OCI-LY7 (cell line): ENCODE results near the gene WDFY3. TPM values are rescaled to one million over a fixed set of nuclear protein-coding genes. Genes with fewer than 3 reads are reported as not detected.

Source experiments
- BruUV-seq: library from RNA; stranded (reverse); fragments of 400-500 nt; replicated peaks from 2 replicates; lab custom pipeline; 2021; lab: Mats Ljungman, UMichigan
- CTCF ChIA-PET: fragments of 300-600 bp; sonication (Branson Sonifier 250); formaldehyde crosslinking; loops from one replicate; lab custom pipeline; 2022; ENCODE audit warnings: antibody characterized with exemption; ENCODE audit not compliant: unreplicated experiment; lab: Charles Lee
- POLR2A ChIA-PET: fragments of 300-600 bp; sonication (Branson Sonifier 250); formaldehyde crosslinking; loops from one replicate; lab custom pipeline; 2022; ENCODE audit warnings: antibody characterized with exemption; lab: Charles Lee
- DNase-seq: peaks from one replicate; pipeline ENCODE4 v3.0.0-alpha.2; 2015; ENCODE audit warnings: low spot score
- H2AFZ ChIP-seq: fragments of 200-600 bp; sonication (generic), shearing (Covaris generic); 2 replicates; pipeline ENCODE4 v1.6.1; 2014; ENCODE audit warnings: mild to moderate bottlenecking, antibody characterized with exemption, low read length, moderate library complexity
- H3K27ac ChIP-seq: fragments of 200-600 bp; sonication (generic); 2 replicates; pipeline ENCODE4 v1.5.1; 2014; ENCODE audit warnings: mixed run types, low read depth, mild to moderate bottlenecking, moderate library complexity, low read length, inconsistent platforms; ENCODE audit not compliant: poor library complexity, severe bottlenecking
- H3K36me3 ChIP-seq: fragments of 200-600 bp; sonication (generic); 2 replicates; pipeline ENCODE4 v1.6.1; 2014; ENCODE audit warnings: mild to moderate bottlenecking, antibody characterized with exemption, low read length, moderate library complexity, mixed read lengths; ENCODE audit not compliant: insufficient read depth
- H3K4me1 ChIP-seq: fragments of 200-600 bp; sonication (generic); 2 replicates; pipeline ENCODE4 v1.5.1; 2014; ENCODE audit warnings: mild to moderate bottlenecking, low read length; ENCODE audit not compliant: insufficient read depth, poor library complexity, severe bottlenecking
- H3K4me2 ChIP-seq: fragments of 200-600 bp; sonication (generic); 2 replicates; pipeline ENCODE4 v1.6.1; 2014; ENCODE audit warnings: mild to moderate bottlenecking, low read length
- H3K4me3 ChIP-seq: fragments of 200-600 bp; sonication (generic); 2 replicates; pipeline ENCODE4 v1.5.1; 2014; ENCODE audit warnings: mild to moderate bottlenecking, low read depth, low read length; ENCODE audit not compliant: poor library complexity, severe bottlenecking
- H3K79me2 ChIP-seq: fragments of 200-600 bp; sonication (generic); 2 replicates; pipeline ENCODE4 v1.6.1; 2016; ENCODE audit warnings: low read depth, mild to moderate bottlenecking, low read length, moderate library complexity, mixed read lengths; ENCODE audit not compliant: insufficient read depth
- H3K9me2 ChIP-seq: fragments of 200-600 bp; sonication (generic); 2 replicates; pipeline ENCODE4 v1.6.1; 2016; ENCODE audit warnings: mild to moderate bottlenecking, low read length, mixed read lengths; ENCODE audit not compliant: insufficient read depth
- H3K9me3 ChIP-seq: fragments of 200-600 bp; sonication (generic); 2 replicates; pipeline ENCODE4 v1.6.1; 2014; ENCODE audit warnings: mild to moderate bottlenecking, mixed run types, low read length, mixed read lengths
- H4K20me1 ChIP-seq: fragments of 200-600 bp; sonication (generic); 2 replicates; pipeline ENCODE4 v1.6.1; 2014; ENCODE audit warnings: mild to moderate bottlenecking, antibody characterized with exemption, low read length, moderate library complexity, mixed read lengths; ENCODE audit not compliant: insufficient read depth
- EZH2phosphoT487 ChIP-seq: fragments of 200-600 bp; sonication (generic); IDR thresholded peaks from 2 replicates; pipeline ENCODE4 v1.6.1; 2018; ENCODE audit warnings: low read depth, borderline replicate concordance, mild to moderate bottlenecking, mixed run types, antibody characterized with exemption, low read length, moderate library complexity, mixed read lengths
- intact Hi-C: fragments of 100-400 bp; cut with micrococcal nuclease; formaldehyde crosslinking; loops from one replicate; pipeline ENCODE4 v1.10.0; 2022; ENCODE audit not compliant: unreplicated experiment
- total RNA-seq, 2 experiments: library from RNA; depleted of rRNA in 1 of 2; stranded (reverse); fragments of >200 nt in 1 of 2; shearing (Covaris generic) in 1 of 2; gene quantifications; 2 replicates each; pipeline ENCODE4 v1.2.3, GENCODE V29; 2014 to 2022
- TF ChIP-seq, protein P1 (sequence below): fragments of 200-600 bp; sonication (generic); conservative IDR thresholded peaks from 2 replicates; pipeline ENCODE4 v1.5.1; 2014; ENCODE audit warnings: mild to moderate bottlenecking, antibody characterized with exemption, low read length, moderate library complexity, mixed read lengths

Gene WDFY3
- total RNA-seq, 2 experiments from 2014 or later, result not detected

DNA sequence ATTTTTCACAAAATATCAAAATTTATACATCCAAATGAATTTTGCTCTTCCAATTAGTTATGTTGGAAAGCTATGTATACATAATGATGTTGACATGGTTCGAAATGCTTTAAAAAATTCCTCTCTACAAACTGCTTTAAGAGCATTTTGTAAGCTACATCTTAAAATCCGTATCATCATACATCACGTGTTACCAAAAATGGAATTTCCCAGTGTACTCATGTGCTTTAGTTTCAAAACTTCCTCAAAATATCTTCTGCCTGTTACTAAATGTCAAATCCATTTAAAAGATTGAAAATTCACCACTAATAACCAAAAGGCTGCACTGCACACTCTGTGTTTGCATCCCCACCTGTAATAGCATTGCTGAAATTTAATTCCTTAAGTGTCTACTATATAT is 87.9 kb downstream of the WDFY3 start:
- TF ChIP-seq, protein P1, sequence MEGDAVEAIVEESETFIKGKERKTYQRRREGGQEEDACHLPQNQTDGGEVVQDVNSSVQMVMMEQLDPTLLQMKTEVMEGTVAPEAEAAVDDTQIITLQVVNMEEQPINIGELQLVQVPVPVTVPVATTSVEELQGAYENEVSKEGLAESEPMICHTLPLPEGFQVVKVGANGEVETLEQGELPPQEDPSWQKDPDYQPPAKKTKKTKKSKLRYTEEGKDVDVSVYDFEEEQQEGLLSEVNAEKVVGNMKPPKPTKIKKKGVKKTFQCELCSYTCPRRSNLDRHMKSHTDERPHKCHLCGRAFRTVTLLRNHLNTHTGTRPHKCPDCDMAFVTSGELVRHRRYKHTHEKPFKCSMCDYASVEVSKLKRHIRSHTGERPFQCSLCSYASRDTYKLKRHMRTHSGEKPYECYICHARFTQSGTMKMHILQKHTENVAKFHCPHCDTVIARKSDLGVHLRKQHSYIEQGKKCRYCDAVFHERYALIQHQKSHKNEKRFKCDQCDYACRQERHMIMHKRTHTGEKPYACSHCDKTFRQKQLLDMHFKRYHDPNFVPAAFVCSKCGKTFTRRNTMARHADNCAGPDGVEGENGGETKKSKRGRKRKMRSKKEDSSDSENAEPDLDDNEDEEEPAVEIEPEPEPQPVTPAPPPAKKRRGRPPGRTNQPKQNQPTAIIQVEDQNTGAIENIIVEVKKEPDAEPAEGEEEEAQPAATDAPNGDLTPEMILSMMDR, result no peak
- TF ChIP-seq EZH2phosphoT487, result no peak
- intact Hi-C loops, result no loop called here

DNA sequence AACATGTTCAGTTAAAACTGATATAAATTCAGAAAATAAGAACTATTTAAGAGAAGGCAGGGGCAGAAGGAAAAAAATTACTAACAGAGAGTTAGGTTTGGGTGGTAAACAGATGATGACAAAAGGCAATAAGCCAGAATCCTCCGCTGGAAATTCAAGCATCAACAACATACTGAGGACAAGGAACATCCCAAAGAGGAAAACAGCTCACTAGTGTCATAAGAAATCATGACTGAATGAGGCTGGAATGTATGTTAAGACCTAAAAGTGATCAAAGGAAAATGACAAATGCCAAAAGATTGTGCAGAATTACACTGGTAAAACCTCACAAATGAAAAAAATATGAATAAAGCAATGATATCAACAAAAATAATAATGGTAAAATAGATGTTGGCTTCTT is 88.4 kb downstream of the WDFY3 start:
- H3K36me3 ChIP-seq, result no peaks in the 10 kb centered on the region
- no peak overlapping the region for H3K4me2 ChIP-seq
- CTCF ChIA-PET, result no interaction called here
- no peak overlapping the region for H3K27ac ChIP-seq
- H3K4me3 ChIP-seq, result no peak overlapping the region
- H3K4me1 ChIP-seq, result no peaks in the 10 kb centered on the region
- no TSS peak for BruUV-seq
- DNase-seq, result no peak
- H3K79me2 ChIP-seq, result no peaks in the 10 kb centered on the region
- POLR2A ChIA-PET, result interaction anchor here (0.6 kb wide), 1 partner anchor 1613 kb away, joined by 3 read pairs; no protein-coding TSS in a partner anchor
- no peaks in the 10 kb centered on the region for H3K9me2 ChIP-seq
- intact Hi-C loops, result no loop called here
- H3K9me3 ChIP-seq, result no peaks in the 10 kb centered on the region
- H4K20me1 ChIP-seq, result no peaks in the 10 kb centered on the region
- H2AFZ ChIP-seq, result no peak overlapping the region
- no peak for TF ChIP-seq EZH2phosphoT487
- TF ChIP-seq, protein P1, result no peak

More for the DNA sequence above, 87.9 kb downstream of the WDFY3 start:
- Histone ChIP-seq H3K9me2 (no peaks in the 10 kb centered on the region), H4K20me1 (no peaks in the 10 kb centered on the region), H2AFZ (no peak overlapping the region), H3K9me3 (no peaks in the 10 kb centered on the region), H3K36me3 (no peaks in the 10 kb centered on the region), H3K4me1 (no peaks in the 10 kb centered on the region), H3K4me2 (no peak overlapping the region), H3K27ac (no peak overlapping the region), H3K79me2 (no peaks in the 10 kb centered on the region), H3K4me3 (no peak overlapping the region)
- DNase-seq, result no peak
- ChIA-PET POLR2A (no interaction called here), CTCF (no interaction called here)
- BruUV-seq, result no TSS peak

DNA sequence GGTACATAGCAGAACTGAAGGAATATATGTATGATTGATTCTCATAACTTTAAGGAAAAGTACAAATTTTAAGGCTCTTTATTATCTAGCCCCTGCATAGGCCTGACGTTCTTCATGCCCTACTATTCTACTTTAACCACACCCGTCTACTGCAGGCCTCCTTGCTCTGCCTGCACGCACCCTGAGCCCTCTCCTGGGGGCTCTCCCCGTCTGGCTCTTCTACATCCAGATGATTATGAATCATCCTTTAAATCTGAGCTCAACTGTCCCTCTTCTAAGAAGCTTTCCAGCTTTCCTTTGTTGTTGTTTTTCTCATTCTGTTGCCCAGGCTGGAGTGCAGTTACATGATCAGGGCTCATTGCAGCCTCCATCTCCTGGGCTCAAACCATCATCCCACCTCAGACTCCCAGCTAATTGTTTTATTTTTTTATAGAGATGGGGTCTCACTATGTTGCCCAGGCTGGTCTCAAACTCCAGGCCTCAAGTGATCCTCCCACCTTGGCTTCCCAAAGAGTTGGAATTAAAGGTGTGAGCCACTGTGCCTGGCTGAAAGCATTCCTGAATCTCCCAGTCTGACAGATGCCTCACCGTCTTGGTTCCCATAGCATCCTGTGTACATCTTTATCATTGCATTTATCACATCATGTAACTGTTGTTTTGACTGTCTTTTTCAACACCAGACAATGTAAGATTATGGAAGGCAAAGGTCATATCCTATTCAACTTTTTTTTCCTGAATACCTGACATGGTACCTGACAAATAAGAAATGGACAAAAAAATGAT is 89.2 kb downstream of the WDFY3 start:
- H3K9me2 ChIP-seq, result no peaks in the 10 kb centered on the region
- no peaks in the 10 kb centered on the region for H4K20me1 ChIP-seq
- H2AFZ ChIP-seq, result no peak overlapping the region
- H3K4me2 ChIP-seq, result no peak overlapping the region
- no peaks in the 10 kb centered on the region for H3K79me2 ChIP-seq
- H3K4me1 ChIP-seq, result no peaks in the 10 kb centered on the region
- intact Hi-C loops, result no loop called here
- no peak for DNase-seq
- CTCF ChIA-PET, result no interaction called here
- no peaks in the 10 kb centered on the region for H3K36me3 ChIP-seq
- POLR2A ChIA-PET, result interaction anchor here (0.6 to 0.7 kb wide), 3 partner anchors 230 to 1614 kb away, joined by 3 read pairs; no protein-coding TSS in a partner anchor
- TF ChIP-seq, protein P1, result no peak
- TF ChIP-seq EZH2phosphoT487, result no peak
- BruUV-seq, result no TSS peak
- H3K9me3 ChIP-seq, result no peaks in the 10 kb centered on the region
- H3K4me3 ChIP-seq, result no peak overlapping the region
- H3K27ac ChIP-seq, result no peak overlapping the region
